Breast epithelium (tissue), 4 donors: ENCODE measurements around the gene PCDHGB2. TPM values are rescaled to one million over a fixed set of nuclear protein-coding genes. Genes with fewer than 3 reads are reported as not detected.

Source experiments
- DNase-seq, 2 donors: peaks; one replicate each; pipeline ENCODE4 v3.0.0-alpha.2; 2019; ENCODE audit warnings: low spot score in 2 of 2
- H3K27ac ChIP-seq, 2 donors: fragments of 200-600 bp; sonication (generic) in 1 of 2; one replicate each; pipeline ENCODE4 v1.5.1; 2016 to 2019; ENCODE audit warnings: mild to moderate bottlenecking in 1 of 2
- H3K27me3 ChIP-seq, 2 donors: fragments of 200-600 bp; sonication (generic) in 1 of 2; one replicate each; pipeline versions ENCODE4 v1.5.1 to v1.6.0; 2017 to 2019; ENCODE audit warnings: control low read depth in 1 of 2, mild to moderate bottlenecking in 1 of 2
- H3K36me3 ChIP-seq: fragments of 200-600 bp; one replicate; pipeline ENCODE4 v1.5.1; 2019
- H3K4me1 ChIP-seq, 2 donors: fragments of 200-600 bp; sonication (generic); one replicate each; pipeline ENCODE4 v1.5.1; 2016 to 2019; ENCODE audit warnings: control low read depth in 1 of 2
- H3K4me3 ChIP-seq, 3 donors: fragments of 200-600 bp; sonication (generic); 1 replicate in 2 of 3; 2 replicates in 1 of 3; pipeline ENCODE4 v1.5.1; 2016 to 2019; ENCODE audit warnings: mild to moderate bottlenecking in 3 of 3, moderate library complexity in 2 of 3
- H3K9me3 ChIP-seq, 2 donors: fragments of 200-600 bp; sonication (generic) in 1 of 2; one replicate each; pipeline ENCODE4 v1.5.1; 2016 to 2019; ENCODE audit warnings: control low read depth in 1 of 2
- CTCF ChIP-seq, 3 donors: fragments of 450-650 bp; IDR thresholded peaks; one replicate each; pipeline ENCODE4 v1.5.1; 2016 to 2017; ENCODE audit warnings: antibody characterized with exemption in 3 of 3, mild to moderate bottlenecking in 3 of 3, moderate library complexity in 3 of 3
- POLR2A ChIP-seq: fragments of 450-650 bp; IDR thresholded peaks from one replicate; pipeline ENCODE4 v1.6.1; 2016; ENCODE audit warnings: antibody characterized with exemption, mild to moderate bottlenecking, moderate library complexity
- POLR2AphosphoS5 ChIP-seq, 3 donors: sonication (generic); formaldehyde crosslinking; IDR thresholded peaks; one replicate each; pipeline ENCODE4 v1.6.1; 2017; ENCODE audit warnings: antibody characterized with exemption in 3 of 3
- intact Hi-C: fragments of 100-400 bp; cut with DNase I; formaldehyde crosslinking; loops from one replicate; pipeline ENCODE4 v1.15.1; 2023; ENCODE audit warnings: low total_unique reads
- total RNA-seq, 3 donors: library from RNA; depleted of rRNA; stranded (reverse); fragments of >200 nt; gene quantifications; one replicate each; pipeline ENCODE4 v1.1.0, GENCODE V29; 2016

The PCDHGB2 gene
- total RNA-seq, 3 donors from 2014 or later, result 6.2 to 10.5 (median 7.8) TPM

- no peaks in the 10 kb centered on the region for H3K36me3 ChIP-seq
- H3K4me3 ChIP-seq, result peak within 1 kb of the TSS in 2 of 3 donors; percentile 31 to 51
- H3K9me3 ChIP-seq, result peaks cover 86 to 98% of the 10 kb centered on the region in 2 donors
- H3K27ac ChIP-seq, result no peak within 1 kb of the TSS
- H3K27me3 ChIP-seq, result no peaks in the 10 kb centered on the region
- H3K4me1 ChIP-seq, result no peaks in the 10 kb centered on the region
- intact Hi-C loops, result no loop called here
- peak in 1 of 3 donors; percentile 8 for TF ChIP-seq CTCF (IDR thresholded peaks at IDR 0.05)
- no peak for TF ChIP-seq POLR2AphosphoS5 (IDR thresholded peaks at IDR 0.05)
- no peak for TF ChIP-seq POLR2A
- no peak for DNase-seq
These were observed 4.3 kb downstream of the PCDHGB2 start, which contains the start of gene PCDHGA5 for GRCh38 chr5:141363952-141364660. PCDHGA5 (plus strand) TSS chr5:141364162; CDS start chr5:141364331, 169 bp downstream.

GRCh38 chr5:141366016-141366896 lies 6.5 kb downstream of the PCDHGB2 start:
- no peaks in the 10 kb centered on the region for H3K4me1 ChIP-seq
- TF ChIP-seq POLR2A (no peak), POLR2AphosphoS5 (IDR thresholded peaks at IDR 0.05) (no peak), CTCF (IDR thresholded peaks at IDR 0.05) (no peak)
- H3K9me3 ChIP-seq, result peaks cover 81 to 98% of the 10 kb centered on the region in 2 donors
- no peaks in the 10 kb centered on the region for H3K36me3 ChIP-seq
- no peak for DNase-seq
- intact Hi-C loops, result no loop called here
- H3K27me3 ChIP-seq, result no peaks in the 10 kb centered on the region
- H3K4me3 ChIP-seq, result peak overlapping the region in 1 of 3 donors; percentile 38
- H3K27ac ChIP-seq, result no peak overlapping the region

GRCh38 chr5:141369994-141370848 lies 10.4 kb downstream of the PCDHGB2 start, which contains the start of gene PCDHGB3:
PCDHGB3 (plus strand) TSS chr5:141370242; CDS start chr5:141370395, 153 bp downstream.
- Histone ChIP-seq H3K9me3 (peaks cover 87 to 100% of the 10 kb centered on the region in 2 donors), H3K4me3 (peak within 1 kb of the TSS; percentile 15 to 34 (median 17)), H3K36me3 (no peaks in the 10 kb centered on the region), H3K27ac (no peak within 1 kb of the TSS), H3K4me1 (no peaks in the 10 kb centered on the region), H3K27me3 (no peaks in the 10 kb centered on the region)
- intact Hi-C loops, result no loop called here
- DNase-seq, result no peak
- no peak for TF ChIP-seq POLR2A
- TF ChIP-seq POLR2AphosphoS5 (IDR thresholded peaks at IDR 0.05), result no peak
- TF ChIP-seq CTCF (IDR thresholded peaks at IDR 0.05), result no peak

- Histone ChIP-seq H3K27ac (no peak overlapping the region), H3K4me1 (no peaks in the 10 kb centered on the region), H3K36me3 (no peaks in the 10 kb centered on the region), H3K4me3 (peak overlapping the region in 1 of 3 donors; percentile 9), H3K27me3 (no peaks in the 10 kb centered on the region), H3K9me3 (peaks cover 87 to 99% of the 10 kb centered on the region in 2 donors)
- DNase-seq, result no peak
- no peak for TF ChIP-seq POLR2A
- no peak for TF ChIP-seq CTCF (IDR thresholded peaks at IDR 0.05)
- TF ChIP-seq POLR2AphosphoS5 (IDR thresholded peaks at IDR 0.05), result no peak
- intact Hi-C loops, result no loop called here
These were observed 12.0 kb downstream of the PCDHGB2 start for GRCh38 chr5:141371572-141372475.
